LNCAP (cell line): ENCODE results near the gene UFSP2.

ENCODE experiments used
- TF ChIP-seq, protein P1 (sequence below): fragments of 450-650 bp; IDR thresholded peaks from 2 replicates; pipeline ENCODE4 v1.5.1; 2017; ENCODE audit warnings: mild to moderate bottlenecking

UFSP2 gene

DNA sequence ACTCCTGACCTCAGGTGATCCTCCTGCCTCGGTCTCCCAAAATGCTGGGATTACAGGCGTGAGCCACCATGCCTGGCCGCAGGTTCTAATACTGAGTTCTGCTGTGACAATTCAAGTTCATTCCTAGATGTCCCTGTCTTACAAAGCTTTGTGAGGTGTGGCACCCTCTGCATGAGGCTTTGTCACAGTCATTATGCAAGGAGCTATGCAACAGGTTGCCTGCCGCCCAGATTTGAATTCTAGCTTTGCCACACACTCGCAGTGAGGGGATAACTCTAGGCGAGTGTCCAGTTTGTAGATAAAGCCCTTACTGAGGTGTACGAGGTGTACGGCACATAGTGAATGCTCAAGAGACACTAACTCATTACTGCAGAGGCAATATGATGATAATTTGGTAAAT is 42.2 kb upstream of the UFSP2 start:
- TF ChIP-seq, protein P1, sequence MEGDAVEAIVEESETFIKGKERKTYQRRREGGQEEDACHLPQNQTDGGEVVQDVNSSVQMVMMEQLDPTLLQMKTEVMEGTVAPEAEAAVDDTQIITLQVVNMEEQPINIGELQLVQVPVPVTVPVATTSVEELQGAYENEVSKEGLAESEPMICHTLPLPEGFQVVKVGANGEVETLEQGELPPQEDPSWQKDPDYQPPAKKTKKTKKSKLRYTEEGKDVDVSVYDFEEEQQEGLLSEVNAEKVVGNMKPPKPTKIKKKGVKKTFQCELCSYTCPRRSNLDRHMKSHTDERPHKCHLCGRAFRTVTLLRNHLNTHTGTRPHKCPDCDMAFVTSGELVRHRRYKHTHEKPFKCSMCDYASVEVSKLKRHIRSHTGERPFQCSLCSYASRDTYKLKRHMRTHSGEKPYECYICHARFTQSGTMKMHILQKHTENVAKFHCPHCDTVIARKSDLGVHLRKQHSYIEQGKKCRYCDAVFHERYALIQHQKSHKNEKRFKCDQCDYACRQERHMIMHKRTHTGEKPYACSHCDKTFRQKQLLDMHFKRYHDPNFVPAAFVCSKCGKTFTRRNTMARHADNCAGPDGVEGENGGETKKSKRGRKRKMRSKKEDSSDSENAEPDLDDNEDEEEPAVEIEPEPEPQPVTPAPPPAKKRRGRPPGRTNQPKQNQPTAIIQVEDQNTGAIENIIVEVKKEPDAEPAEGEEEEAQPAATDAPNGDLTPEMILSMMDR, result no peak

DNA sequence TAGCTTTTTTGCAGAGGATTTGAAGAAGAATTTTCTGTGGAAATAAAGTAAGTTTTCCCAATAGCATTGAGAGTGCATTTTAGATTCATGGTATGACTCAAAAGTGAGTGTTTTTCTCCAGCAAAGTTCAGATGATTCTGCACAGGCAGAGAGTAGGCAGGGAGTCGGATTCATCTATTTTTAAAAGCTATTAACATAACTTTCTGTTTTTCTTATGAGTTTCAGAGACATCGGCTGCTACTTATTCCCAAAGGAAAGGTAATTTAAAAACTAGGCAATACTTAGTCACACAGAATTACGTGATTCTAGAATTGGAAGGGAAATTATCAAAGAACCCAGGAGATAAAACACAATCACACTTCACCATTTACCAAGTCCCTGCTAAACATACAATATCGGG is 41.3 kb upstream of the UFSP2 start:
- TF ChIP-seq, protein P1, result no peak

DNA sequence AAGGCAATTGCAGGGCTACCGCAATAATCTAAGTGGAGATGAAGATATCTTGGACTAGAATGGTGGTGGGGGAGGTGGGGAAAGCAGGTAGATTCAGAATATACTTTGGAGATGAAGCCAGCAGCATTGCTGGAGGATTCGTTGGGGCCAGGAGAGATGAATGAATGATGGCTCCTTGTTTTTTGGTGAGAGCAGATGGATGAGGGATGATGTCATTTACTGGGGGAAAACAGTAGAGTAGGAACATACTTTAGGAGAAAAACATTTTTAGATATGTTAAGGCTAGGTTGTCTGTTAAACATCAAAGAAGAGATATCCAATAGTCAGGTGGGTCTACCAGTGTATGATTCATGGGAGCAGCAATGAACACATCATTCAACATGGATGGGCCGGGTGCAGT is 39.9 kb upstream of the UFSP2 start:
- TF ChIP-seq, protein P1, result no peak

DNA sequence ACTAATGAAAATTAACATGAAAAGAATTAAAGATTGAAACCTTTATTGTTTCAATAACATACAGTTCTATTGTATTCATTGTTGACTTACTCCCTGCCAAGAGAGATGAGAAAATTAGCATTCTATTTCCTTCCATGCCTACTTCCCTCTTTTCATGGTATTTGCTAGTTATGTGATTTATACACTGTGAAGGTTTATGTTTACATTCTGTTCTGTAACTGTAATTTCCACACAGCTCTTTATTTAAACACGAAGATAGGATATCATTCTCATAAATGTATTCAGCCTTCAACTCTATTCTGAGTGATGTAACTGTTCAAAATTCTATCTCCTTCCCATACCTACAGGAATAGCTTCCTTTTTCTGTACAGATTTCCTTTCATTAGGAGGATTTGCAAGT is 39.1 kb upstream of the UFSP2 start:
- TF ChIP-seq, protein P1, result no peak

DNA sequence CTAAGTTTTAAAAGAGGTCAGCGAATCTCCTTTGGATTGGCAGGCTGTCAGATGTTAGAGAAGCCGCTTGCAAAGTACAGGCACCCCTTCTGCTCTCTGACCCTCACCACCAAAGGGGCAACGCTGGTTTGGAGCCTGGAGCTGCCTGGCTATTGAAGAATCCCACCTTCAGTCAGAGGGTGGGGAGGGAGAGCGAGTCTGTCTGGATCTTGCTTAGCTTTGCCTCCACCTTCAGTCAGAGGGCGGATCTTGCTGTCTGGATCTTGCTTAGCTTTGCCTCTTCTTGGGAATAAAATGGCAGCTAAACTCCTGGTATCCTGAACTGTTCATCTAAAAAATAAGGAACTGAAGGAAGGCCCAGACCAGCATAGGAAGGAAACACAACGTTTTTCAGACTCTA is 38.4 kb upstream of the UFSP2 start:
- TF ChIP-seq, protein P1, result no peak

DNA sequence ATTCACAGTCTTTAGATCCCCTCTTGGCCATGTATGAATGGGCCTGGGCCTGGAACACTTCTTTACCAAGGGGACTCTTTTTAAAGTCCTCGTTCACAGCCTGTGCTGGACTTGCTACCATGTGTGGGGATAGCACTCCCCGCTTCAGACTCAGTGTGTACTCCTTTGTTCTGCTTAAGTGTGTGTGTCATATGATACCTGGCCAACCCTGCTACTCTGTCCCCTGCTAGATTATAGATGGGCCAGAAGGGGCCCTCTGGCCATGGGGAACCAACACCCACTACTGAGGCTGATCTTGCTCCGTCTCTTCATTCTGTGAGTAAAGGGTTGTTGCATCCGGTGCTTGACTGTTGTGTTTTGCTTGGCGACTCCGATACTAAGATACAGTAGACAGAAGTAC is 37.8 kb upstream of the UFSP2 start:
- TF ChIP-seq, protein P1, result no peak

DNA sequence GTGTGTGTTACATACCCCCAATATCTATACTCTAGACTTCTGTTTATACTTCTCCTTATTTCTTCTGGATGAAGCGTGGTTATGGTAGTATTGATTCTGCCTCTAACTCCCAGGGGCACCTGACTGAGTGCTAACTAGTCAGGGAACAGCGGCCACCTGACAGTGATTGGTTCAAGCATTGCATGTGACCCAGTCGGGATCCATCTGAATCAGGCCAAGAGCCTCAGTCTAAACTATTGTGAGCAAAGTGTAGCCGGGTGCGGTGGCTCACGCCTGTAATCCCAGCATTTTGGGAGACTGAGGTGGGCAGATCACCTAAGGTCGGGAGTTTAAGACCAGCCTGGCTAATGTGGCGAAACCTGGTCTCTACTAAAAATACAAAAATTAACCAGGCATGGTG is 35.8 kb upstream of the UFSP2 start:
- TF ChIP-seq, protein P1, result no peak

DNA sequence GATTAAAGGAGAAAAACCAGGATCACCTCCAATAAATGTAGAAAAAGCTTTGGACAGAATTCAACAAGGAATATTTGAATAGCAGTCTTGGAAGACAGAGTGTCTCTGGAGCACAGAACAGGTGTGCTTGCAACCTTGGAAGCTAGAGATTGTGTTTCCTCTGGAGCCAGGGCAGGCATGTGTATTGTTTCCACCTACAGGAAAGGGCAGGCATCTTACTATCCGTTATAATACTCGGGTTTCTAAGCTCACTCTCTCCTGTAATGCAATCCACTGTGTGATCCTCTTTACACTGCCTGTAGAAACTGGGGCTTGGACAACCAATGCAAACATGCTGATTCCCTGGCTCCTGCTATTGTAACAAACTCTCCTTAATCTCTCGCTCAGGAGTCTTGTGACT is 31.4 kb upstream of the UFSP2 start:
- TF ChIP-seq, protein P1, result no peak
